ENCODE measurements around the gene HCN4.

Gene HCN4

GRCh38 chr15:73378089-73378488, 9.3 kb upstream of the HCN4 start:
- no peak for DNase-seq (ENCODE audit: low read depth)

DNA sequence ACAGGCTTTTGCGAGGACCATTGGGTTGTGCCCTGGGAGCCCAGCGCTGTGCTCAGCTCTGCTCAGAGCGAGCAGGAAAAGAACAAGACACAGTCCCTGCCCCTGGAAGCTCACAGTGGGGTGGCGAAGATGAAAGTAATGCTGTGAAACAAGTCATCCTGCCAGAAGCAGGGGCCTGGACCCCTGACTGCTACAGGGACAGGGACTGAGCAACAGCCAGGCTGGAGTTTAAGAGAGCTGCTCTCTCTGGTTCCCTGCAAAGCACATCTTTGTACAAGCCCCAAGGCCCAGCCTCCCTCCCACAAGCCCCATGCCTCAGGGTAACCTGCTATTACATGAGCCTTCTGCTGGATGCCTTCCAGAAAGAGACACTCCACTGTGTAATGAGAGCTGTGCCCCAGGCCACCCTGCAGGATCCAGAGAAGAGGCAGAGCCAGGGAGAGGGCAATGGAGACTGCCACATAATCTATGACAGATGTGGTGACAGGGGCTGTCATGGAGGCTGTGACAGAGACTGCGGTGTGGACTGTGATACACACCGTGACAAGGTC, 7.1 kb upstream of the HCN4 start:
- no peak for DNase-seq (ENCODE audit: low read depth)

DNA sequence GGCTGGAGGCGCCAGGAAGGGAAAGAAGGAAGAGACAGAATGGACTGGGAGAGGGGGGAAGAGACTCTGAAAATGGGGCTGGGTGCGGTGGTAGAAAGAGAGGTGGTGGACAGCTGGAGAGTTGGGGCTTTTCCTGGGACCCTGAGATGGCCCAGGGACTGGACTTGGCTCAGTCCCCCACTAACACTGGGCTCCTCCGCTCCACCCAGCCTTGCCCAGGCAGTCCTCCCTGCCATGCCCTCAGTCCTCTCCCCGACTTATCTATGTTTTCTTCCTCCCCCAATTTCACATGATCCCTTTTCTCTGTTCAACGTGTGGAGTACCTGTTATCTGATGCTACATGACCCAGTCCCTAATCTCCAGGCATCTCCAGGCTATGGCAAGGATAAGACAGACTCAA, 6.3 kb upstream of the HCN4 start:
- DNase-seq (ENCODE audit: low read depth), result no peak

GRCh38 chr15:73374604-73375003, 5.8 kb upstream of the HCN4 start:
- DNase-seq (ENCODE audit: low read depth), result no peak

- DNase-seq (ENCODE audit: low read depth), result no peak
Measured at GRCh38 chr15:73373221-73373620, 4.5 kb upstream of the HCN4 start.

DNA sequence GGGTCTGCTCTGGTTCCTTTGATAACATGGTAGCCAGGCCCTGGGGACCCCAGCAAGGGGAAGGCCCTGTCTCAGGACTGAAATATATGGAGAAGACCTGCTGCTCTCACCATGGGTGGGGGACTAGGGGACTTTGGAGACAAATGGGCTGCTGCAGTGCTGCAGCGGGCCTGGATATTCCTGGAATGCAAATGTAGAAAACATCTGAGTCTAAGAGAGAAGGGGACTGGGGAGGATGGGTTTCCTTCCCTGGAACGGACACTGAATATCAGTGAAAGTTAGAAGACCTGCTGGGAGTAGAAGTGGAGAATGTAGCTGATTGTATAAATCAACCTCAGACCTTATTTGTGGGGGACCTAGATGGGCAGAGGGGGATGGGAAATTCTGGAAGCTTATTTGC, 3.1 kb upstream of the HCN4 start:
- DNase-seq (ENCODE audit: low read depth), result no peak

GRCh38 chr15:73370151-73370550, 1.4 kb upstream of the HCN4 start:
- no peak for DNase-seq (ENCODE audit: low read depth)

DNA sequence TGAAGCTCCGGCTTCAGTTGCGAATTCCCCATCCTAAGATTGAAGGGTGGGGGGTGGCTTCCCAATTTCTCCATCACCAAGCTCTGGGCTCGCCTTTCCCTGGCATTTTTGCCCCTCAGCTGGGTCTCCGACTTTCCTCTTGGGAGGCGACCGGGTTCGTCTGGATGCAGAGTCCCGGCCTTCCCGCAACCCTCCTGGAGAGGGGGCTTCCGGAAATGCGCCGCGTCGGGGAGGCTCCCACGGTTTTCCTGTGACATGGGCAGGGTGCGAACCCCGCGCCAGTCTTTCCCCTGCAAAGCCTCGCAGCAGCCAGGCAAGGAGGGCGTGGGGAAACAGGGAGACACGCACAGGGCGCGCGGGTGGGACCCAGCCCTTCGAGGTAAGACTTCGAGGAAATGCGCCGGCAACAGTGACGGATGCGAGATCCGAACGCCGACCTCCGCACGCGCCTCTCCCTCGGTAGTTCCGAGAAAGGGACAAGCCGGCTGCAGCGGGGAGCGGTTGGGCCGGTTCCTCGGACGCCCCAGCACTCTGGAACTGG, 466 bp upstream of the HCN4 start:
- DNase-seq (ENCODE audit: low read depth), result no peak

DNA sequence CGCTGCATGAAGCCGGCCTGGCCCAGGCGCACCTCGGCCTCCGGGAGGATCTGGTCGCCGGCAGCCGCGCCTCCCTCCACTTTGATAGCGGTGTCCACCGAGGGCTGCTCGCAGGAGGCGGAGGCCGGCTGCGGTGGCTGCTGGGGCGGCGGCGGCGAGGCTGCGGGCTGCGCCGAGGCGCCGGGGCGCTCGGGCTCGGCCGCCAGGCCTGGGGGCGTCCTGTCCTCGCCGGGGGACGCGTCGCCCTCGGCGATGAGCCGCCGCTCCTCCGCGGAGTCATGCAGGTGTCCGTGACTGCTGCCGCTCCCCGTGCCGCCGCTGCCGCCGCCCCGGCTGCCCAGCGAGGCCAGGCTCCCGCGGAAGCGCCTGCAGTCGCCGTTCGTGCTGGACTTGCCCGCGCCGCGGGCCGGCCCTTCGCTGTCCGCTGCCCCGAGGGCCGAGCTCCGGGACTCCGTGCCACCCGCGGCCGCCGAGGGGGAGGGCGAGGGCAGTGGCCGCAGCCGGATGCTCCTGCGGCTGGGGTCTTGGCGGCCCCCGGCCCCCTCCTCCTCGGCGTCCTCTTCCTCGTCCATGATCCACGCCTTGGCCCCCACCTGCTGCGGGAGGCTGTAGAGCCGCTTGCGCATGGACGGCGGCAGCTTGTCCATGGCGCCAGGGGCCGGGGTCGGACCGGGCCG, 996 bp downstream of the HCN4 start:
- DNase-seq (ENCODE audit: low read depth), result no peak

GRCh38 chr15:73366766-73367623, 1.8 kb downstream of the HCN4 start:
- no peak for DNase-seq (ENCODE audit: low read depth)

DNA sequence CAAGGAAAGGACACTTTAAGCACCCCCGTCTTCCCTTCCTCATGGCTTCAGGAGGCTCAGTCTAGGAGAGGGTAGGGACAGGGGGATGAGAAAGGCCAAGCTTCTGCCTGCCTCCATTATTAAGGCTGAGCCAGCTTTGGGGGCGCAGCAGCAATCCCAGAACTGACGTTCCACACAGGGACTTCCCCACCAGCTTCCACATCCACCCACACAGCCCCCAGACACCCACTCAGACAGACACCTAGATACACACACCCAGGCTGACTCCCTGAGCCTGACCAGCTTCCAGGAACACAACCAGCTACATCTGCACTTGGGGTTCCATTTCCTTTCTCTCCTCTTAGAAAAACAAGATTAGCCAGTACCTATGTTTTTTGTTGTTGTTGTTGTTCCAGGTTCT, 4.7 kb downstream of the HCN4 start:
- DNase-seq (ENCODE audit: low read depth), result no peak

- no peak for DNase-seq (ENCODE audit: low read depth)
Measured at GRCh38 chr15:73362900-73363299, 5.9 kb downstream of the HCN4 start.

- no peak for DNase-seq (ENCODE audit: low read depth)
Measured at GRCh38 chr15:73361337-73361736, 7.4 kb downstream of the HCN4 start.

DNA sequence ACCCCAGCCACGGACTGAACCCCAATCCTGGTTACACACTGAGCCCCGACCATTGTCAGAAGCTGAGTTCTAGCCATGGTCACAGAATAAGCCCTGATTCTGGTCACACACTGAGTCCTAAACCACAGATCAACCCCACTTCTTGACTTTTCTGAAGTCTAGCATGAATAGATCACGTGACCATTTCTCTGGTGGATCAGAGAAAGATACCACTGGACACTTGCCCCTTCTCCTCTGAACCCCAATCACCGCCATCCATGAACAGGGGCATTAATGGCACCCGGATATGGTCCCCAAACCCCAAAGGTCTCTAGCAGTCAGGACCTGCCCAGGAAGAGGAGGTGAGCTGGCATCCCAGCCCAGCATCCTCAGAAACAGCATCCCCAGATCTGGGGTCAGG, 9.1 kb downstream of the HCN4 start:
- DNase-seq (ENCODE audit: low read depth), result no peak

DNA sequence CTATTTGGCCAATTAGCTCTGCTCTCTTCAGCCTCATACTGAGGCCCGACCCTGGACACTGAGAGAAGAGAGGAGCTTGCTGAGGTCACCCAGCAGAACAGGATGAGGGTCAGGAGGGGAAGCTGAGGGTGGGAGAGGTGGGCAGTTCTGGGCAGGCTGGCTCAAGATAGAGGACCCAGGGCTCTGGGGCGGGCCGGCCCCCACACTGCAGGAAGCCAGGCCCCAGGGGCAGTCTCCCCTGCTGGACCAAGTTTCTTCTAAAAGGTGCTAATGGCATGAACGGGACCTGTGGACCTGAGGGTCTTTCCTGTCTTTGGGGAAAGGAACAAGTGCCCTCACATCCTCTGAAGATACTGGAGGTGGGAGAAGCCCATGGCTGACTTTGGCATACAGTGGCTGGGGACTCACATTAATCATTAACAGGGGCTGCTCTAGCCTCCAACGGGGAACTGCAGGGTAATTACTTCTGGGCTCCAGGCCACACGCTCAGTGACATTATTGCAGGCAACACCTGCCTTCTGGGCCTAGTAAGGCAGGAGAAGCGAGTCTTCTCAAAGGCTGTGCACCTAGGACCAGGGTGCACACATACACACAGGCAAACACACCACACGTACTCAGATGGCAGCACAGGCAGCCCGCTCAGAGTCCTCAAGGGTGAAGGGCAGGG, 10.6 kb downstream of the HCN4 start:
- no peak for DNase-seq (ENCODE audit: low read depth)

- no peak for DNase-seq (ENCODE audit: low read depth)
Measured at GRCh38 chr15:73355612-73356265, 13.0 kb downstream of the HCN4 start.

DNA sequence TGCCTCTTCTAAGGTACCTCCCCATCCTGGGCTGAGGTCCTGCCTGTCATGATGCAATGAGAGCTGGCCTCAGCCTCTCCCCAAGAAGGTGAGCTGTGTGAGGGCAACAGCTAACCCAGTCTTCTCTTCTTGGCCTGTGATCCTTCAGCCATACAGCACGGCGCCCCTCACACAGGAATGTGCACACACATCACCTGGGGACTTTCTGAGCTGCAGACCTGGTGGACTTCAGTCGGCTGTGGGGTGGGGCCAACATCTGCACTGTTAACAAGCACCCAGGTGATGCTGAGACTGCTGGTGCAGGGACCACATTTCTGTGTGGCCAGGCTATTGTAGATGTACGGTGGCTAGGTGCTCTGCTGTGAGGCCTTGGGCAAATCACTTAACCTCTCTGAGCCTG, 14.5 kb downstream of the HCN4 start:
- no peak for DNase-seq (ENCODE audit: low read depth)

- DNase-seq (ENCODE audit: low read depth), result no peak
Measured at GRCh38 chr15:73353734-73354133, 15.0 kb downstream of the HCN4 start.

DNA sequence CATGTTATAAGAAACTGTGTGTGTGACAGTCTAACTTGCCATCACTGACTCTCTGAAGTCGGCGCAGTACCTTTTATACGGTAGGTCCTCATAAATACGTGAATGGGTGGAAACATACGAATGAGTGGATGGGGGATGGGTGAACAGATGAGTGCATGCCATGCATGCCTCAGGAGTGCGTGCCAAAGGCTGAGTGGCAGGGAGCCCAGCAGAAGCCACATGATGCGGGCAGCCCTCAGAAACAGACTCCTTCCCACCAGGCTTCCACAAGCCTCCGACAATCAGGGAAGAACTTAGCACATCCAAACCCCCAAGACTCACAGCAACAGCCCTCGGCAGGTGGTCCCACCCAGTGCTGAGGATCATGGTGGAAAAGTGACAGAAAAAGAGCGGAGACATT, 16.7 kb downstream of the HCN4 start:
- no peak for DNase-seq (ENCODE audit: low read depth)

- DNase-seq (ENCODE audit: low read depth), result no peak
Measured at GRCh38 chr15:73349191-73349590, 19.6 kb downstream of the HCN4 start.

DNA sequence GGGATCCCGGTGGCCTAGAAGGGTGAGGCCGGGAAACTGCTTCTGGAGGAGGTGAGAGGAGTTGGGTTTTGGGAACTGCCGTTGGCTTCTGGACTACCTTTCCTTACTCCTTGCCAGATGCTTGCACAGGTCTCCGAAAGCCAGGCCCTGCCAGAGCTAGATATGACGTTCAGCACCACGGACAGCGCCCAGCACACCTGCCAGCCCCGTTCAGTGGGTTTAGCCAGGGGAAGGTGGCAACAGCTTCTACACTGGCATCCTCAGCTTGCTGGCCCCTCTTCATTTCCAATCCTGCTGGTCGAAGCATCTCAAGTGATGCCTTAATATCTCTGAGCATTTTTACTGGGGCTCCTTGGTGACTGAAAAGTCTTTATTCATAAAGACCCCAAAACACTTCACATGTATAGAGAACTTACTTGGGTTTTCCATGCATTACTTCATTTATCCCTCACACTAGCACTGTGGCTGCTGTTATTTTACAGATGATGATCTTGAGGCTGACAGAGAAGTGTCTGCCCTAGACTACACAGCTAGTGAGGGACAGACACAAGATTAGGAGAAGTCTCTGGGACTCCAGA, 21.9 kb downstream of the HCN4 start:
- DNase-seq (ENCODE audit: low read depth), result peak; percentile 34

DNA sequence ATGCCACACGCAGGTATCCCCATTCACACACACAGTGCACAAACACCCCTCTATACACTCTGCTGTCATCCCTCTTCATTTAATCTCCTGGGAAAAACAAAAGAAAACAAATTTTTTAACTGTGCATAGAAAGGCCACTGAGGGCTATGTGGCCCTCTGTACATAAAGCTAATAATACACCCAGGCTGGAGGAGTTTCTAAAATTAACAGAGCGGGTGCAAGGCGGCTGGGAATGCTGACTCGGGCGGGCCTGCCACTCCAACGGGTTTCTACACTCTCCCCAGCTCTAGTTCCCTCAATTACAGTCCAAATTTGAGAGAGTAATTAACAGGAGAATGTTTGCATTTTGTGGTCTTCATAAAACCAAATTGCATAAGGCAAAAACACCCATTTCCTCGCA, 23.1 kb downstream of the HCN4 start:
- DNase-seq (ENCODE audit: low read depth), result no peak

Data from activated T-helper 9 cell treated with anti-CD3 and anti-CD28 coated beads, Interleukin-2, amount 50 U/mL, for 16 hours (primary cell).